Measurements from ENCODE around the gene IQCM. TPM values are rescaled to one million over a fixed set of nuclear protein-coding genes. Genes with fewer than 3 reads are reported as not detected.

The IQCM gene
- total RNA-seq, 1 experiment from 2014 or later, result not detected

- DNase-seq, result no peak
- POLR2A ChIA-PET, result no interaction called here
- H3K9me3 ChIP-seq, result no peaks in the 10 kb centered on the region
- no peaks in the 10 kb centered on the region for H3K27me3 Mint-ChIP-seq (ENCODE audit: insufficient read depth, unreplicated experiment)
- no peaks in the 10 kb centered on the region for H3K4me1 ChIP-seq
- no peaks in the 10 kb centered on the region for H3K4me1 Mint-ChIP-seq (ENCODE audit: low read depth, unreplicated experiment)
- H3K4me3 Mint-ChIP-seq (ENCODE audit: unreplicated experiment), result no peak overlapping the region
- no peak overlapping the region for H3K27ac Mint-ChIP-seq (ENCODE audit: unreplicated experiment)
- H3K4me3 ChIP-seq (ENCODE audit: low read depth, low read length), result no peak overlapping the region
- no peaks in the 10 kb centered on the region for H3K36me3 ChIP-seq (ENCODE audit: control insufficient read depth, insufficient read depth, low read length)
- H3K9me3 Mint-ChIP-seq (ENCODE audit: unreplicated experiment), result no peaks in the 10 kb centered on the region
- H3K27me3 ChIP-seq (replicated peaks; ENCODE audit: control insufficient read depth, insufficient read depth, low read length), result no peaks in the 10 kb centered on the region
- intact Hi-C loops (cut with micrococcal nuclease; ENCODE audit: unreplicated experiment), result no loop called here
- TF ChIP-seq CTCF (IDR thresholded peaks at IDR 0.05; ENCODE audit: insufficient read depth in 1 of 2, low read depth in 1 of 2, low read length in 1 of 2, severe bottlenecking in 1 of 2, unreplicated experiment in 1 of 2), result no peak
- CTCF ChIA-PET, result no interaction called here
- H3K36me3 Mint-ChIP-seq (ENCODE audit: insufficient read depth, unreplicated experiment), result no peaks in the 10 kb centered on the region
- no TSS peak for BruUV-seq (replicated peaks)
Observed at GRCh38 chr4:149426461-149426860, 389.2 kb downstream of the IQCM start.

DNA sequence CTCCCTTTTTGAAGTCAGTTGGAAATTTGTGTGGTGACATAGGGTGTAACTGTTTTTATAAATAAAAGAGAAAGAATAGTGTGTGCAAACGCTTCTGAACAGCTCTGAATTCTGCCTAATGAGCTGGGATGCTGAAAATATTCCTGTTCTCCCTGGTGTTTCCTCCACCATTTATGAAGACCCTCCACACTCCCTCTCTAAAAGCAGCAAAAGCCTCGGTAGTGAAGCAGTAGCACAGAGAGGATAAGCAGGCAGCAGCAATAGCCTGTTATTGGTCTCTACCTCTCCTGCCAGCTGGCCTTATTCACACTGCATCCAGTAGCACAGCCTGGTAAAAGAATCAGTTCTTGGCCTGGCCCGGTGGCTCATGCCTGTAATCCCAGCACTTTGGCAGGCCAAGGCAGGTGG lies 406.1 kb downstream of the IQCM start:
- no peaks in the 10 kb centered on the region for H3K36me3 ChIP-seq (ENCODE audit: control insufficient read depth, insufficient read depth, low read length)
- Mint-ChIP-seq H3K27ac (ENCODE audit: unreplicated experiment) (no peak overlapping the region), H3K9me3 (ENCODE audit: unreplicated experiment) (peaks cover 15% of the 10 kb centered on the region), H3K4me1 (ENCODE audit: low read depth, unreplicated experiment) (peaks cover under 1% of the 10 kb centered on the region), H3K4me3 (ENCODE audit: unreplicated experiment) (no peak overlapping the region), H3K36me3 (ENCODE audit: insufficient read depth, unreplicated experiment) (no peaks in the 10 kb centered on the region), H3K27me3 (ENCODE audit: insufficient read depth, unreplicated experiment) (peaks cover 3% of the 10 kb centered on the region)
- TF ChIP-seq CTCF (IDR thresholded peaks at IDR 0.05; ENCODE audit: insufficient read depth in 1 of 2, low read depth in 1 of 2, low read length in 1 of 2, severe bottlenecking in 1 of 2, unreplicated experiment in 1 of 2), result no peak
- H3K27me3 ChIP-seq (replicated peaks; ENCODE audit: control insufficient read depth, insufficient read depth, low read length), result no peaks in the 10 kb centered on the region
- ChIA-PET CTCF (no interaction called here), POLR2A (no interaction called here)
- H3K9me3 ChIP-seq, result no peaks in the 10 kb centered on the region
- intact Hi-C loops (cut with micrococcal nuclease; ENCODE audit: unreplicated experiment), result no loop called here
- no peak overlapping the region for H3K4me3 ChIP-seq (ENCODE audit: low read depth, low read length)
- no TSS peak for BruUV-seq (replicated peaks)
- DNase-seq, result no peak
- no peaks in the 10 kb centered on the region for H3K4me1 ChIP-seq

DNA sequence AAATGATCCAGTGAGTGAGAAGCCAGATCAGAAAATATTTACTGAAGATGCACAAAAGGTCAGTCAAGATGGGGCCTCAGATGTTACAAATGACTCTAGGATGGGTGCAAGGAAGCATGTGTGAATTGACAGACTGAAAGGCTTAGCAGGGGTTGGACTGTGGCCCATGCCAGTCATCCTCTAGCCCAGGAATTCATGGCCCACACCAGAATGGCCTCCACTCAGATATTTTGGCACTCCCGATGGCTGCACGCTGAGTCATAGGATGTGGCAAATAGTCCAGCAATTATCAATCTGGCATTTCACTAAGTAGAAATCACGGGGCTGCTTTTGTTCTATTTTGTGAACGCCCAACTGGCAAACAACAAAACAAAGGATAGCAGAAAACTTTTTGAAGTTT lies 406.5 kb downstream of the IQCM start:
- Histone ChIP-seq H3K9me3 (no peaks in the 10 kb centered on the region), H3K4me3 (ENCODE audit: low read depth, low read length) (no peak overlapping the region), H3K36me3 (ENCODE audit: control insufficient read depth, insufficient read depth, low read length) (no peaks in the 10 kb centered on the region), H3K4me1 (no peaks in the 10 kb centered on the region), H3K27me3 (replicated peaks; ENCODE audit: control insufficient read depth, insufficient read depth, low read length) (no peaks in the 10 kb centered on the region)
- CTCF ChIA-PET, result no interaction called here
- Mint-ChIP-seq H3K4me1 (ENCODE audit: low read depth, unreplicated experiment) (peaks cover 5% of the 10 kb centered on the region), H3K9me3 (ENCODE audit: unreplicated experiment) (peaks cover 15% of the 10 kb centered on the region), H3K27me3 (ENCODE audit: insufficient read depth, unreplicated experiment) (peaks cover 3% of the 10 kb centered on the region), H3K36me3 (ENCODE audit: insufficient read depth, unreplicated experiment) (no peaks in the 10 kb centered on the region), H3K4me3 (ENCODE audit: unreplicated experiment) (no peak overlapping the region), H3K27ac (ENCODE audit: unreplicated experiment) (no peak overlapping the region)
- BruUV-seq (replicated peaks), result no TSS peak
- intact Hi-C loops (cut with micrococcal nuclease; ENCODE audit: unreplicated experiment), result no loop called here
- no peak for DNase-seq
- POLR2A ChIA-PET, result no interaction called here
- no peak for TF ChIP-seq CTCF (IDR thresholded peaks at IDR 0.05; ENCODE audit: insufficient read depth in 1 of 2, low read depth in 1 of 2, low read length in 1 of 2, severe bottlenecking in 1 of 2, unreplicated experiment in 1 of 2)

Data from Caco-2 (cell line).